ENCODE data around the gene CRYBG1. TPM values are rescaled to one million over a fixed set of nuclear protein-coding genes. Genes with fewer than 3 reads are reported as not detected.

The CRYBG1 gene
- total and polyA plus RNA-seq, 2 donors (not counting 3 experiments of a cell fraction or from before 2014, with no cell fraction given): 4.1 to 30.1 TPM

GRCh38 chr6:106334646-106335448, 25.7 kb upstream of the CRYBG1 start:
- BruUV-seq (replicated peaks): no TSS peak
- Histone ChIP-seq H3K4me2 (ENCODE audit: insufficient read depth, low read length) (no peak overlapping the region), H3K79me2 (ENCODE audit: control insufficient read depth, insufficient read depth, low read length) (no peaks in the 10 kb centered on the region), H3K9me1 (replicated peaks; ENCODE audit: control insufficient read depth, extremely low read depth, insufficient read depth, low read length) (no peaks in the 10 kb centered on the region), H3K9me3 (replicated peaks; ENCODE audit: control insufficient read depth, insufficient read depth, low read length) (no peaks in the 10 kb centered on the region), H3K4me3 (replicated peaks in 1 of 3; ENCODE audit: insufficient read depth in 1 of 3, low read depth in 1 of 3, low read length in 3 of 3) (no peak overlapping the region), H4K20me1 (replicated peaks; ENCODE audit: control insufficient read depth, extremely low read depth, insufficient read depth, low read length) (no peaks in the 10 kb centered on the region), H2AFZ (ENCODE audit: low read depth, low read length) (no peak overlapping the region), H3K36me3 (ENCODE audit: control insufficient read depth in 2 of 2, extremely low read depth in 1 of 2, insufficient read depth in 2 of 2, low read length in 2 of 2) (no peaks in the 10 kb centered on the region), H3K27ac (ENCODE audit: insufficient read depth, low read depth, low read length) (no peak overlapping the region), H3K4me1 (ENCODE audit: control insufficient read depth, extremely low read depth, insufficient read depth, low read length) (no peaks in the 10 kb centered on the region), H3K27me3 (ENCODE audit: control insufficient read depth in 2 of 2, insufficient read depth in 2 of 2, low read length in 2 of 2) (peaks cover 12 to 34% of the 10 kb centered on the region in 2 experiments), H3K9ac (replicated peaks; ENCODE audit: extremely low read depth, insufficient read depth, low read length) (no peak overlapping the region)
- DNase-seq (ENCODE audit: low read depth, low spot score): peak; percentile 67
- no peak for TF ChIP-seq FOS (IDR thresholded peaks at IDR 0.05; ENCODE audit: borderline replicate concordance, insufficient read depth, low read length)
- no peak for TF ChIP-seq EZH2 (IDR thresholded peaks at IDR 0.05; ENCODE audit: borderline replicate concordance, low read depth, low read length, severe bottlenecking)
- TF ChIP-seq, protein P1, sequence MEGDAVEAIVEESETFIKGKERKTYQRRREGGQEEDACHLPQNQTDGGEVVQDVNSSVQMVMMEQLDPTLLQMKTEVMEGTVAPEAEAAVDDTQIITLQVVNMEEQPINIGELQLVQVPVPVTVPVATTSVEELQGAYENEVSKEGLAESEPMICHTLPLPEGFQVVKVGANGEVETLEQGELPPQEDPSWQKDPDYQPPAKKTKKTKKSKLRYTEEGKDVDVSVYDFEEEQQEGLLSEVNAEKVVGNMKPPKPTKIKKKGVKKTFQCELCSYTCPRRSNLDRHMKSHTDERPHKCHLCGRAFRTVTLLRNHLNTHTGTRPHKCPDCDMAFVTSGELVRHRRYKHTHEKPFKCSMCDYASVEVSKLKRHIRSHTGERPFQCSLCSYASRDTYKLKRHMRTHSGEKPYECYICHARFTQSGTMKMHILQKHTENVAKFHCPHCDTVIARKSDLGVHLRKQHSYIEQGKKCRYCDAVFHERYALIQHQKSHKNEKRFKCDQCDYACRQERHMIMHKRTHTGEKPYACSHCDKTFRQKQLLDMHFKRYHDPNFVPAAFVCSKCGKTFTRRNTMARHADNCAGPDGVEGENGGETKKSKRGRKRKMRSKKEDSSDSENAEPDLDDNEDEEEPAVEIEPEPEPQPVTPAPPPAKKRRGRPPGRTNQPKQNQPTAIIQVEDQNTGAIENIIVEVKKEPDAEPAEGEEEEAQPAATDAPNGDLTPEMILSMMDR (IDR thresholded peaks at IDR 0.05; ENCODE audit: extremely low read depth in 1 of 2, insufficient read depth in 1 of 2, low read depth in 1 of 2, low read length in 2 of 2): peak; percentile 52 to 57
- ChIA-PET CTCF (interaction anchor here (0.6 to 5.7 kb wide), 30 partner anchors 9 to 1513 kb away, joined by 3 to 61 read pairs (median 4); partner anchors contain the start of genes ATG5 and CRYBG1), POLR2A (interaction anchor here (0.7 kb wide), 1 partner anchor 12 kb away, joined by 3 read pairs; no protein-coding TSS in a partner anchor)
- peak; percentile 81 for FAIRE-seq
- dilution Hi-C loops (cut with MboI; ENCODE audit: extremely low pct_ligation_motif_present, low sequenced_read_pairs): no loop called here
- intact Hi-C loops (cut with micrococcal nuclease): loop anchor here (1.0 to 10.0 kb wide), 3 partner anchors 111 to 1370 kb away; no protein-coding TSS in a partner anchor
